Transverse colon (tissue), 4 donors: ENCODE results near the gene DHRSX.
"Not testable (repeated sequence)": the region's sequence is repeated elsewhere in the genome, so short reads cannot be mapped to it uniquely, and the experiment has no call there.

Source experiments
- CTCF ChIP-seq, 5 experiments: fragments of 200-600 bp in 3 of 5; fragments of 450-650 bp in 2 of 5; sonication (generic) in 3 of 5; IDR thresholded peaks; 1 replicate in 2 of 5; 2 replicates in 3 of 5; pipeline ENCODE4 v1.5.1; 2016 to 2017; ENCODE audit warnings: antibody characterized with exemption in 5 of 5, inconsistent platforms in 3 of 5, mild to moderate bottlenecking in 2 of 5, moderate library complexity in 1 of 5
- POLR2A ChIP-seq: fragments of 450-650 bp; IDR thresholded peaks from one replicate; pipeline ENCODE4 v1.6.1; 2016; ENCODE audit warnings: antibody characterized with exemption, mild to moderate bottlenecking, moderate library complexity
- POLR2AphosphoS5 ChIP-seq, 3 donors: sonication (generic); formaldehyde crosslinking; IDR thresholded peaks; one replicate each; pipeline ENCODE4 v1.6.1; 2016; ENCODE audit warnings: antibody characterized with exemption in 3 of 3

GRCh38 chrX:2534261-2535021, 33.7 kb upstream of the DHRSX start:
- not testable (repeated sequence) for TF ChIP-seq CTCF (IDR thresholded peaks at IDR 0.05); POLR2A; POLR2AphosphoS5 (IDR thresholded peaks at IDR 0.05)
